ENCODE measurements around the gene MCRIP2. TPM values are rescaled to one million over a fixed set of nuclear protein-coding genes. Genes with fewer than 3 reads are reported as not detected.

The MCRIP2 gene
- total RNA-seq, 1 experiment from 2014 or later, result 44.6 TPM

- no peak for TF ChIP-seq CTCF (IDR thresholded peaks at IDR 0.05; ENCODE audit: unreplicated experiment)
- H3K4me3 Mint-ChIP-seq (ENCODE audit: unreplicated experiment), result no peak overlapping the region
- H3K9me3 Mint-ChIP-seq (ENCODE audit: unreplicated experiment), result no peaks in the 10 kb centered on the region
- H3K27me3 Mint-ChIP-seq (ENCODE audit: insufficient read depth, unreplicated experiment), result no peaks in the 10 kb centered on the region
- peaks cover 23% of the 10 kb centered on the region for H3K4me1 Mint-ChIP-seq (ENCODE audit: insufficient read depth, unreplicated experiment)
- peaks cover 26% of the 10 kb centered on the region for H3K36me3 Mint-ChIP-seq (ENCODE audit: insufficient read depth, unreplicated experiment)
- DNase-seq (ENCODE audit: unreplicated experiment), result no peak
- BruUV-seq (replicated peaks), result no TSS peak
- H3K27ac Mint-ChIP-seq (ENCODE audit: low read depth, unreplicated experiment), result no peak overlapping the region
- CTCF ChIA-PET, result no interaction called here
- POLR2A ChIA-PET, result interaction anchor here (4.7 kb wide), 1 partner anchor 38 kb away, joined by 53 read pairs; the partner anchor contains the start of gene RAB40C
- intact Hi-C loops (cut with micrococcal nuclease), result no loop called here
These were observed 11.8 kb upstream of the MCRIP2 start for GRCh38 chr16:629833-630248.

- no TSS peak for BruUV-seq (replicated peaks)
- no peaks in the 10 kb centered on the region for H3K27me3 Mint-ChIP-seq (ENCODE audit: insufficient read depth, unreplicated experiment)
- POLR2A ChIA-PET, result interaction anchor here (1.0 to 4.7 kb wide), 2 partner anchors 9 to 38 kb away, joined by 3 to 53 read pairs; partner anchors contain the start of gene RAB40C
- DNase-seq (ENCODE audit: unreplicated experiment), result no peak
- no peak for TF ChIP-seq CTCF (IDR thresholded peaks at IDR 0.05; ENCODE audit: unreplicated experiment)
- no peak overlapping the region for H3K27ac Mint-ChIP-seq (ENCODE audit: low read depth, unreplicated experiment)
- no peaks in the 10 kb centered on the region for H3K9me3 Mint-ChIP-seq (ENCODE audit: unreplicated experiment)
- CTCF ChIA-PET, result no interaction called here
- H3K4me3 Mint-ChIP-seq (ENCODE audit: unreplicated experiment), result no peak overlapping the region
- intact Hi-C loops (cut with micrococcal nuclease), result no loop called here
- H3K4me1 Mint-ChIP-seq (ENCODE audit: insufficient read depth, unreplicated experiment), result peaks cover 23% of the 10 kb centered on the region
- peaks cover 26% of the 10 kb centered on the region for H3K36me3 Mint-ChIP-seq (ENCODE audit: insufficient read depth, unreplicated experiment)
These were observed 11.3 kb upstream of the MCRIP2 start for GRCh38 chr16:630249-630814.

- Mint-ChIP-seq H3K27me3 (ENCODE audit: insufficient read depth, unreplicated experiment) (no peaks in the 10 kb centered on the region), H3K27ac (ENCODE audit: low read depth, unreplicated experiment) (no peak within 1 kb of the TSS), H3K4me1 (ENCODE audit: insufficient read depth, unreplicated experiment) (peaks cover 23% of the 10 kb centered on the region), H3K36me3 (ENCODE audit: insufficient read depth, unreplicated experiment) (peaks cover 26% of the 10 kb centered on the region), H3K9me3 (ENCODE audit: unreplicated experiment) (no peaks in the 10 kb centered on the region), H3K4me3 (ENCODE audit: unreplicated experiment) (peak within 1 kb of the TSS; percentile 10)
- no peak for TF ChIP-seq CTCF (IDR thresholded peaks at IDR 0.05; ENCODE audit: unreplicated experiment)
- ChIA-PET CTCF (interaction anchor here (0.6 kb wide), 1 partner anchor 20 kb away, joined by 3 read pairs; no protein-coding TSS in a partner anchor), POLR2A (interaction anchor here (1.0 kb wide), 1 partner anchor 9 kb away, joined by 3 read pairs; no protein-coding TSS in a partner anchor)
- no TSS peak for BruUV-seq (replicated peaks)
- DNase-seq (ENCODE audit: unreplicated experiment), result peak; percentile 45
- intact Hi-C loops (cut with micrococcal nuclease), result no loop called here
These were observed 10.7 kb upstream of the MCRIP2 start, which contains the start of gene WFIKKN1 for GRCh38 chr16:630815-631405. Gene WFIKKN1, plus strand, starts transcription at chr16:630985. Its CDS starts 269 bp downstream, at chr16:631254.

GRCh38 chr16:631808-632358 lies 9.7 kb upstream of the MCRIP2 start:
- no peak for DNase-seq (ENCODE audit: unreplicated experiment)
- no peaks in the 10 kb centered on the region for H3K9me3 Mint-ChIP-seq (ENCODE audit: unreplicated experiment)
- no peaks in the 10 kb centered on the region for H3K27me3 Mint-ChIP-seq (ENCODE audit: insufficient read depth, unreplicated experiment)
- H3K27ac Mint-ChIP-seq (ENCODE audit: low read depth, unreplicated experiment), result no peak overlapping the region
- ChIA-PET POLR2A (no interaction called here), CTCF (no interaction called here)
- TF ChIP-seq CTCF (IDR thresholded peaks at IDR 0.05; ENCODE audit: unreplicated experiment), result no peak
- H3K36me3 Mint-ChIP-seq (ENCODE audit: insufficient read depth, unreplicated experiment), result peaks cover 29% of the 10 kb centered on the region
- no TSS peak for BruUV-seq (replicated peaks)
- H3K4me3 Mint-ChIP-seq (ENCODE audit: unreplicated experiment), result peak overlapping the region; percentile 10
- intact Hi-C loops (cut with micrococcal nuclease), result no loop called here
- peaks cover 17% of the 10 kb centered on the region for H3K4me1 Mint-ChIP-seq (ENCODE audit: insufficient read depth, unreplicated experiment)
